Gastroesophageal sphincter (tissue), 3 donors: ENCODE measurements around the gene SNAPC4.

Experiments
- CTCF ChIP-seq, 4 experiments: fragments of 200-600 bp in 2 of 4; fragments of 450-650 bp in 2 of 4; sonication (generic) in 1 of 4; IDR thresholded peaks; one replicate each; pipeline ENCODE4 v1.5.1; 2017 to 2019; ENCODE audit warnings: antibody characterized with exemption in 4 of 4, mild to moderate bottlenecking in 2 of 4, moderate library complexity in 2 of 4
- EP300 ChIP-seq: sonication (generic); formaldehyde crosslinking; IDR thresholded peaks from one replicate; pipeline ENCODE4 v1.6.1; 2017; ENCODE audit warnings: antibody characterized with exemption, mild to moderate bottlenecking

GRCh38 chr9:136424750-136425362 lies 24.9 kb upstream of the SNAPC4 start:
- TF ChIP-seq CTCF (IDR thresholded peaks at IDR 0.05): no peak
- TF ChIP-seq EP300: no peak
